GM19240 (cell line): ENCODE results near the gene RBFA.

Experiments
- DNase-seq: peaks from one replicate; pipeline ENCODE4 v3.0.0; 2011; ENCODE audit warnings: low spot score; ENCODE audit not compliant: insufficient read length

Gene RBFA

DNA sequence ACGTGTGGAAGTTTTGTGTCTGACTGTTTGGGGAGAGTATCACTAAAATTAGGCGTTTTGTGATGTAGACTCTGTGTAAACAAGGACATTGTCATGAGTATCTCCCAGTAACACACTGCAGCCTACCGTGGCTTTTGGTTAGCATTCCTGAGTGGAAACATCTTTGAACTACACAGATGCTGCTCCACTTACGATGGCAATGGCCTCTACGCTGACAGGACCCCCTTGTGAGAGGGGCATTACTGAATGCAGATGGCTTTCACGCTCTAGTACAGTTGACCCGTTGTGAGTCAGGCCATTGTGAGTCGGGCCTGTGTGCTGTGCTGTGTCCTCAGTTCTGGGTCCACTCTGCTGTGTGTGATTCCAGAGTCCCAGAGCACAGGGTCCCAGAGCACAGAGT, 40.5 kb downstream of the RBFA start:
- no peak for DNase-seq

DNA sequence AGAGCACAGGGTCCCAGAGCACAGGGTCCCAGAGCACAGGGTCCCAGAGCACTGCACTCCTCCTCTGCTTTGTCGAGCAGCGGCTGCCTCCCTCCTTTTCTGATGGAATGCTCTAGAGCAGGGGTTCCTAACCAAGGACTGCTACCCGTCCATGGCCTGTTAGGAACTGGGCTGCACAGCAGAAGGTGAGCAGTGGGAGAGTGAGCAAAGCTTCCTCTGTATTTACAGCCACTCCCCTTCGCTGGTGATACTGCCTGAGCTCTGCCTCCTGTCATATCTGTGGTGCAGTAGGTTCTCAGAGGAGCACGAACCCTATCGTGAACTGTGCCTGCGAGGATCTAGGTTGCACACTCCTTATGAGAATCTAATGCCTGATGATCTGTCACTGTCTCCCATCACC, 41.7 kb downstream of the RBFA start:
- DNase-seq: no peak

DNA sequence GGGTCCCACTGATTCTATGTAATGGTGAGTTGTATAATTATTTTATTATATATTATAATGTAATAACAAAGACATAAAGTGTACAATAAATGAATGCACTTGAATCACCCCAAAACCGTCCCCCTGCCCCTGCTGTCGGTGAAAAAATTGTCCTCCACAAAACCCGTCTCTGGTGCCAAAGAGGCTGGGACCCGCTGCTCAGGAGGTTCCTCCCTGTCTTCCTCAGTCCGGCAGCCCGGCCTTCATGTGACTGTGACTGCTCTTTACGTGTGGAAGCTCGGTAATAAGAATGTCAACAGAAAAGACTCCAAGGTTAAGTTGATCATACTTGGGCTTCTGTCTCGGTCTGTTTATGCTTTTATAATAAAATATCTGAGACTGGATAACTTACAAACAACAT, 42.1 kb downstream of the RBFA start:
- no peak for DNase-seq

DNA sequence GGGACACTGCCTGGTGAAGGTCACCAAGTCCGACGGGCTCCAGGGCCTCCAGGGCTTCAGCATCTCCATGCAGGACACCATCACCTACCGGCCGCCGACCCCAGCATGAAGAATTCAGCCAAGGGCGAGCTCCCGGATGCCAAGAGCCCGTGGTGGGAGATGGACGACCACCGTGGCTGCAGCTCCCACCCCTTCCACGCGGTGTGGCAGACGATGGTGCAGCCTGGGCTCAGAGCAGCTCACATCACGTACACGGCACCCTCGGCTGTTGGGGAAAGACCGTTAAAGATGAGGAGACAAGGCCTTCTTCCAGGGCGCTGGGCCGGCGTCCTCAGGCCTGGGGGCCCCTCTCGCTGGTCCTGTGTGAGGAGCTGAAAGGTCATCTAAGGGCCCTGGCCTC, 43.6 kb downstream of the RBFA start:
- DNase-seq: no peak
